HepG2 (cell line): ENCODE data around the gene RSPRY1. TPM values are rescaled to one million over a fixed set of nuclear protein-coding genes. Genes with fewer than 3 reads are reported as not detected.
A peak's percentile ranks its signal among the peaks of the same experiment; 100 is the strongest.

ENCODE experiments used
- EEA1 ChIP-seq: sonication (generic); formaldehyde crosslinking; IDR thresholded peaks from 2 replicates; pipeline ENCODE4 v1.5.1; 2020; ENCODE audit warnings: mild to moderate bottlenecking, missing genetic modification reagents, borderline replicate concordance
- EED ChIP-seq: sonication (generic); formaldehyde crosslinking; IDR thresholded peaks from 2 replicates; pipeline ENCODE4 v1.5.0; 2020; ENCODE audit warnings: mild to moderate bottlenecking, missing genetic modification reagents
- ELF3 ChIP-seq: IDR thresholded peaks from 2 replicates; pipeline ENCODE4 v1.6.1; 2016; ENCODE audit warnings: missing genetic modification reagents, missing compliant biosample characterization
- JARID2 ChIP-seq: sonication (generic); formaldehyde crosslinking; IDR thresholded peaks from 2 replicates; pipeline ENCODE4 v1.8.1; 2023; ENCODE audit warnings: missing genetic modification reagents, inconsistent platforms; ENCODE audit not compliant: insufficient replicate concordance
- KDM5A ChIP-seq: fragments of 200-600 bp; sonication (generic); IDR thresholded peaks from 2 replicates; pipeline ENCODE4 v1.7.0; 2018; ENCODE audit warnings: antibody characterized with exemption, mild to moderate bottlenecking, low read length, borderline replicate concordance
- MAZ ChIP-seq, 2 experiments: sonication (generic) in 1 of 2; formaldehyde crosslinking in 1 of 2; IDR thresholded peaks; 2 replicates each; pipeline versions ENCODE4 v1.5.0 to v1.6.1; 2012 to 2020; ENCODE audit warnings: low read depth in 2 of 2, mild to moderate bottlenecking in 2 of 2, borderline replicate concordance in 1 of 2, improper control_type of control experiment in 1 of 2, low read length in 1 of 2, missing genetic modification reagents in 1 of 2, moderate library complexity in 1 of 2
- NR2F6 ChIP-seq, 2 experiments: IDR thresholded peaks; 2 replicates each; pipeline ENCODE4 v1.6.1; 2016; ENCODE audit warnings: antibody characterized with exemption in 1 of 2, mild to moderate bottlenecking in 1 of 2
- PHF21A ChIP-seq: sonication (generic); formaldehyde crosslinking; IDR thresholded peaks from 2 replicates; pipeline ENCODE4 v1.5.0; 2020; ENCODE audit warnings: mild to moderate bottlenecking, missing genetic modification reagents
- RBFOX2 ChIP-seq: fragments of 200-400 bp; formaldehyde crosslinking; IDR thresholded peaks from 2 replicates; pipeline ENCODE4 v1.6.1; 2017; ENCODE audit warnings: low read depth, mild to moderate bottlenecking, low read length
- RXRA ChIP-seq: sonication (generic); formaldehyde crosslinking; IDR thresholded peaks from 2 replicates; pipeline ENCODE4 v1.5.1; 2020; ENCODE audit warnings: missing genetic modification reagents
- RXRB ChIP-seq: IDR thresholded peaks from 2 replicates; pipeline ENCODE4 v1.6.1; 2016; ENCODE audit warnings: borderline replicate concordance, missing genetic modification reagents, missing compliant biosample characterization
- TFDP1 ChIP-seq: IDR thresholded peaks from 2 replicates; pipeline ENCODE4 v1.6.1; 2016; ENCODE audit warnings: missing compliant biosample characterization, missing genetic modification reagents, borderline replicate concordance
- ZFP1 ChIP-seq: IDR thresholded peaks from 2 replicates; pipeline ENCODE4 v1.6.1; 2016
- ZFP41 ChIP-seq: sonication (generic); formaldehyde crosslinking; IDR thresholded peaks from 2 replicates; pipeline ENCODE4 v1.4.0; 2020; ENCODE audit warnings: mild to moderate bottlenecking, missing genetic modification reagents, borderline replicate concordance
- ZFP90 ChIP-seq: sonication (generic); formaldehyde crosslinking; IDR thresholded peaks from 2 replicates; pipeline ENCODE4 v1.8.0; 2022; ENCODE audit warnings: missing genetic modification reagents, mild to moderate bottlenecking, inconsistent platforms, borderline replicate concordance
- ZNF383 ChIP-seq: sonication (generic); formaldehyde crosslinking; IDR thresholded peaks from 2 replicates; pipeline ENCODE4 v1.4.0; 2020; ENCODE audit warnings: missing genetic modification reagents, mild to moderate bottlenecking, borderline replicate concordance
- ZNF605 ChIP-seq: sonication (generic); formaldehyde crosslinking; IDR thresholded peaks from 2 replicates; pipeline ENCODE4 v1.8.0; 2022; ENCODE audit warnings: mild to moderate bottlenecking, missing genetic modification reagents
- ZNF607 ChIP-seq: sonication (generic); formaldehyde crosslinking; IDR thresholded peaks from 2 replicates; pipeline ENCODE4 v1.5.1; 2020; ENCODE audit warnings: missing genetic modification reagents, mild to moderate bottlenecking, borderline replicate concordance
- ZNF639 ChIP-seq: conservative IDR thresholded peaks from 2 replicates; pipeline ENCODE4 v1.6.1; 2018; ENCODE audit warnings: missing genetic modification reagents
- polyA plus RNA-seq, 8 experiments: library from polyadenylated mRNA; depleted of rRNA in 3 of 8; stranded (reverse) in 7 of 8; unstranded in 1 of 8; fragments of >200 nt; fragmentation: Illumina TruSeq in 4 of 8; extraction: Trizol in 4 of 8; gene quantifications; 2 replicates each; pipeline versions ENCODE4 v1.2.1 to v1.2.3, GENCODE V29; 2011 to 2016; ENCODE audit warnings: low read depth in 4 of 8, missing spikeins in 1 of 8, mixed read lengths in 1 of 8; ENCODE audit not compliant: insufficient read depth in 1 of 8
- total RNA-seq, 5 experiments: library from RNA; depleted of rRNA; stranded (reverse); fragments of >200 nt; fragmentation: Illumina TruSeq; extraction: Trizol; gene quantifications; 2 replicates each; pipeline ENCODE4 v1.2.3, GENCODE V29; 2016; ENCODE audit warnings: low read depth in 1 of 5
- TF ChIP-seq, protein P1 (sequence below): sonication (generic); formaldehyde crosslinking; IDR thresholded peaks from 2 replicates; pipeline ENCODE4 v1.4.0; 2020; ENCODE audit warnings: low read depth, missing genetic modification reagents

Gene RSPRY1
- total and polyA plus RNA-seq, 2 of the 13 experiments (the other 11 are each of a cell fraction or from before 2014, with no cell fraction given), result 53.4 to 61.0 TPM

GRCh38 chr16:57186872-57187854 lies 1.0 kb downstream of the RSPRY1 start (continued):
- no peak for TF ChIP-seq TFDP1 (CRISPR knock-in tag)
- TF ChIP-seq PHF21A (CRISPR knock-in tag), result peak; percentile 57; the same call in 1 of the 2 replicates
- TF ChIP-seq ZNF605 (CRISPR knock-in tag), result no peak
- no peak for TF ChIP-seq ZNF607 (CRISPR knock-in tag)
- 0 out of 2 replicates have a peak, but pooled peaks have one; percentile 12 for TF ChIP-seq ZFP1
- TF ChIP-seq ELF3 (CRISPR knock-in tag), result peak; percentile 51; the same call in 1 of the 2 replicates
- TF ChIP-seq ZNF383, result no peak
- TF ChIP-seq ZFP90, result 0 out of 2 replicates have a peak, but pooled peaks have one; percentile 14
- TF ChIP-seq KDM5A, result no peak; the same call in 1 of the 2 replicates
- TF ChIP-seq ZNF639 (CRISPR knock-in tag), result peak; percentile 27; the same call in 1 of the 2 replicates
- TF ChIP-seq, protein P1, sequence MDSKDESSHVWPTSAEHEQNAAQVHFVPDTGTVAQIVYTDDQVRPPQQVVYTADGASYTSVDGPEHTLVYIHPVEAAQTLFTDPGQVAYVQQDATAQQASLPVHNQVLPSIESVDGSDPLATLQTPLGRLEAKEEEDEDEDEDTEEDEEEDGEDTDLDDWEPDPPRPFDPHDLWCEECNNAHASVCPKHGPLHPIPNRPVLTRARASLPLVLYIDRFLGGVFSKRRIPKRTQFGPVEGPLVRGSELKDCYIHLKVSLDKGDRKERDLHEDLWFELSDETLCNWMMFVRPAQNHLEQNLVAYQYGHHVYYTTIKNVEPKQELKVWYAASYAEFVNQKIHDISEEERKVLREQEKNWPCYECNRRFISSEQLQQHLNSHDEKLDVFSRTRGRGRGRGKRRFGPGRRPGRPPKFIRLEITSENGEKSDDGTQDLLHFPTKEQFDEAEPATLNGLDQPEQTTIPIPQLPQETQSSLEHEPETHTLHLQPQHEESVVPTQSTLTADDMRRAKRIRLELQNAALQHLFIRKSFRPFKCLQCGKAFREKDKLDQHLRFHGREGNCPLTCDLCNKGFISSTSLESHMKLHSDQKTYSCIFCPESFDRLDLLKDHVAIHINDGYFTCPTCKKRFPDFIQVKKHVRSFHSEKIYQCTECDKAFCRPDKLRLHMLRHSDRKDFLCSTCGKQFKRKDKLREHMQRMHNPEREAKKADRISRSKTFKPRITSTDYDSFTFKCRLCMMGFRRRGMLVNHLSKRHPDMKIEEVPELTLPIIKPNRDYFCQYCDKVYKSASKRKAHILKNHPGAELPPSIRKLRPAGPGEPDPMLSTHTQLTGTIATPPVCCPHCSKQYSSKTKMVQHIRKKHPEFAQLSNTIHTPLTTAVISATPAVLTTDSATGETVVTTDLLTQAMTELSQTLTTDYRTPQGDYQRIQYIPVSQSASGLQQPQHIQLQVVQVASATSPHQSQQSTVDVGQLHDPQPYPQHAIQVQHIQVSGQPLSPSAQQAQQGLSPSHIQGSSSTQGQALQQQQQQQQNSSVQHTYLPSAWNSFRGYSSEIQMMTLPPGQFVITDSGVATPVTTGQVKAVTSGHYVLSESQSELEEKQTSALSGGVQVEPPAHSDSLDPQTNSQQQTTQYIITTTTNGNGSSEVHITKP (CRISPR knock-in tag), result peak; percentile 61; the same call in 1 of the 2 replicates
- no peak for TF ChIP-seq JARID2 (CRISPR knock-in tag)
- no peak for TF ChIP-seq RXRA (CRISPR knock-in tag)
- 0 out of 2 replicates have a peak, but pooled peaks have one; percentile 64 for TF ChIP-seq ZFP41
- 0 out of 2 replicates have a peak, but pooled peaks have one; percentile 23 for TF ChIP-seq MAZ (IDR thresholded peaks at IDR 0.05; ENCODE audit: borderline replicate concordance, low read depth, low read length)
- TF ChIP-seq MAZ (CRISPR knock-in tag; IDR thresholded peaks at IDR 0.05; ENCODE audit: low read depth), result peak; percentile 41; the same call in 1 of the 2 replicates
- no peak for TF ChIP-seq NR2F6 (IDR thresholded peaks at IDR 0.05)
- TF ChIP-seq NR2F6 (CRISPR knock-in tag; IDR thresholded peaks at IDR 0.05), result no peak
- no peak for TF ChIP-seq EEA1
- peak; percentile 60; the same call in 1 of the 2 replicates for TF ChIP-seq EED
- TF ChIP-seq RBFOX2, result peak; percentile 64
- TF ChIP-seq RXRB (CRISPR knock-in tag), result no peak; the same call in none of the 2 replicates
